SU-DHL-6 (cell line): ENCODE results near the gene NDUFS8.

ENCODE experiments used
- CTCF ChIP-seq: fragments of 200-600 bp; sonication (generic); IDR thresholded peaks from one replicate; pipeline ENCODE4 v1.5.1; 2017; ENCODE audit warnings: antibody characterized with exemption, mild to moderate bottlenecking, low read length, moderate library complexity; ENCODE audit not compliant: insufficient read depth, poor library complexity, severe bottlenecking
- EZH2phosphoT487 ChIP-seq: fragments of 200-600 bp; sonication (generic), shearing (Covaris generic); conservative IDR thresholded peaks from 2 replicates; pipeline ENCODE4 v1.6.1; 2018; ENCODE audit warnings: mild to moderate bottlenecking, antibody characterized with exemption, low read length, moderate library complexity, mixed read lengths

- TF ChIP-seq CTCF (peak; percentile 32), EZH2phosphoT487 (no peak)
Measured at GRCh38 chr11:68025047-68025446, 5.4 kb upstream of the NDUFS8 start.
